Endothelial cell of umbilical vein (primary cell): Measurements from ENCODE around the gene AK9. TPM values are rescaled to one million over a fixed set of nuclear protein-coding genes. Genes with fewer than 3 reads are reported as not detected.

Experiments used
- BruUV-seq: library from RNA; stranded (reverse); fragments of 400-500 nt; replicated peaks from 2 replicates; lab custom pipeline; 2021; lab: Mats Ljungman, UMichigan
- CTCF ChIA-PET: fragments of 300-600, 350-600 bp; sonication (Branson Sonifier 250); formaldehyde crosslinking; loops from one replicate; lab custom pipeline; 2021; ENCODE audit warnings: antibody characterized with exemption, inconsistent platforms; lab: Charles Lee
- POLR2A ChIA-PET: fragments of 300-600, 350-600 bp; sonication (Branson Sonifier 250); formaldehyde crosslinking; loops from one replicate; lab custom pipeline; 2021; ENCODE audit warnings: antibody characterized with exemption, inconsistent platforms; lab: Charles Lee
- DNase-seq: peaks from one replicate; pipeline ENCODE4 v3.0.0-alpha.2; 2011; ENCODE audit warnings: low read depth, low spot score
- FAIRE-seq: peaks from 2 replicates; lab custom pipeline; 2011; peaks lifted over from hg19 to GRCh38; lab: Jason Lieb, UNC
- H2AFZ ChIP-seq: 2 replicates; pipeline ENCODE4 v1.6.0; 2012; ENCODE audit warnings: low read depth, low read length, control low read depth, inconsistent platforms
- H3K27ac ChIP-seq: 2 replicates; pipeline ENCODE4 v1.5.1; 2011; ENCODE audit warnings: low read depth, mild to moderate bottlenecking, control low read depth, low read length, moderate library complexity; ENCODE audit not compliant: insufficient read depth
- H3K27me3 ChIP-seq, 2 experiments: 2 replicates each; pipeline versions ENCODE4 v1.6.0 to v1.6.1; 2011; ENCODE audit warnings: low read length in 2 of 2, mixed read lengths in 1 of 2; ENCODE audit not compliant: control insufficient read depth in 2 of 2, insufficient read depth in 2 of 2
- H3K36me3 ChIP-seq, 2 experiments: 2 replicates in 1 of 2; 3 replicates in 1 of 2; pipeline ENCODE4 v1.5.1; 2011; ENCODE audit warnings: low read length in 2 of 2, mild to moderate bottlenecking in 1 of 2, moderate library complexity in 1 of 2; ENCODE audit not compliant: control insufficient read depth in 2 of 2, insufficient read depth in 2 of 2; ENCODE audit errors: extremely low read depth in 1 of 2
- H3K4me1 ChIP-seq: 3 replicates; pipeline ENCODE4 v1.5.1; 2011; ENCODE audit warnings: mild to moderate bottlenecking, low read length; ENCODE audit not compliant: control insufficient read depth, insufficient read depth; ENCODE audit errors: extremely low read depth
- H3K4me2 ChIP-seq: 2 replicates; pipeline ENCODE4 v1.6.1; 2011; ENCODE audit warnings: low read length, control low read depth, mixed read lengths; ENCODE audit not compliant: insufficient read depth
- H3K4me3 ChIP-seq, 3 experiments: fragments of 200-600 bp in 1 of 3; sonication (generic), shearing (Covaris generic) in 1 of 3; replicated peaks in 1 of 3; 2 replicates each; pipeline ENCODE4 v1.5.1; 2011 to 2016; ENCODE audit warnings: control low read depth in 3 of 3, low read length in 3 of 3, mild to moderate bottlenecking in 2 of 3, inconsistent platforms in 1 of 3, low read depth in 1 of 3, moderate library complexity in 1 of 3; ENCODE audit not compliant: insufficient read depth in 1 of 3
- H3K79me2 ChIP-seq: 2 replicates; pipeline ENCODE4 v1.6.0; 2012; ENCODE audit warnings: low read length, inconsistent platforms; ENCODE audit not compliant: control insufficient read depth, insufficient read depth
- H3K9ac ChIP-seq: replicated peaks from 2 replicates; pipeline ENCODE3; 2011; ENCODE audit warnings: low read length, control low read depth; ENCODE audit not compliant: insufficient read depth; ENCODE audit errors: extremely low read depth
- H3K9me1 ChIP-seq: replicated peaks from 3 replicates; pipeline ENCODE4 v1.6.0; 2011; ENCODE audit warnings: mild to moderate bottlenecking, low read length; ENCODE audit not compliant: control insufficient read depth, insufficient read depth; ENCODE audit errors: extremely low read depth
- H3K9me3 ChIP-seq: replicated peaks from 2 replicates; pipeline ENCODE4 v1.5.1; 2012; ENCODE audit warnings: low read length, inconsistent platforms; ENCODE audit not compliant: control insufficient read depth, insufficient read depth
- H4K20me1 ChIP-seq: replicated peaks from 2 replicates; pipeline ENCODE3; 2011; ENCODE audit warnings: mild to moderate bottlenecking, low read length; ENCODE audit not compliant: control insufficient read depth, insufficient read depth; ENCODE audit errors: extremely low read depth
- CTCF ChIP-seq, 2 donors: IDR thresholded peaks; 1 replicate in 1 of 2; 2 replicates in 1 of 2; pipeline ENCODE4 v1.5.1; 2011; ENCODE audit warnings: low read length in 2 of 2, mild to moderate bottlenecking in 2 of 2, moderate library complexity in 2 of 2, control low read depth in 1 of 2, inconsistent platforms in 1 of 2, low read depth in 1 of 2; ENCODE audit not compliant: insufficient read depth in 1 of 2; ENCODE audit errors: extremely low read depth in 1 of 2
- EZH2 ChIP-seq: IDR thresholded peaks from 2 replicates; pipeline ENCODE4 v1.6.1; 2012; ENCODE audit warnings: borderline replicate concordance, low read depth, mild to moderate bottlenecking, moderate library complexity, low read length, inconsistent platforms; ENCODE audit not compliant: severe bottlenecking
- FOS ChIP-seq: IDR thresholded peaks from 2 replicates; pipeline ENCODE4 v1.6.1; 2011; ENCODE audit warnings: mild to moderate bottlenecking, low read length, moderate library complexity, borderline replicate concordance; ENCODE audit not compliant: insufficient read depth
- GATA2 ChIP-seq: IDR thresholded peaks from 2 replicates; pipeline ENCODE4 v1.7.0; 2011; ENCODE audit warnings: low read depth, mild to moderate bottlenecking, moderate library complexity, mixed read lengths, low read length; ENCODE audit not compliant: insufficient read length, insufficient read depth
- JUN ChIP-seq: IDR thresholded peaks from 2 replicates; pipeline ENCODE4 v1.6.1; 2011; ENCODE audit warnings: borderline replicate concordance, low read depth; ENCODE audit not compliant: insufficient read length, insufficient read depth
- MYC ChIP-seq: IDR thresholded peaks from one replicate; pipeline ENCODE4 v1.6.1; 2011; ENCODE audit warnings: mild to moderate bottlenecking, low read depth, low read length
- POLR2A ChIP-seq: IDR thresholded peaks from 2 replicates; pipeline ENCODE4 v1.6.1; 2012; ENCODE audit warnings: low read depth, mild to moderate bottlenecking, control low read depth, low read length
- POLR2AphosphoS5 ChIP-seq: IDR thresholded peaks from 2 replicates; pipeline ENCODE4 v1.6.1; 2012; ENCODE audit warnings: low read depth, mild to moderate bottlenecking, control low read depth, low read length, moderate library complexity; ENCODE audit not compliant: insufficient read depth
- dilution Hi-C: fragments of 300-500 bp; cut with MboI; formaldehyde crosslinking; loops from one replicate; pipeline ENCODE4 v1.15.0; 2019; ENCODE audit warnings: low sequenced_read_pairs; ENCODE audit not compliant: extremely low pct_ligation_motif_present
- intact Hi-C: fragments of 100-400 bp; cut with micrococcal nuclease; formaldehyde crosslinking; loops from one replicate; pipeline ENCODE4 v1.10.0; 2022
- polyA plus RNA-seq, 4 experiments: library from polyadenylated mRNA; depleted of rRNA in 3 of 4; stranded (reverse) in 3 of 4; unstranded in 1 of 4; fragments of >200 nt; gene quantifications; 2 replicates each; pipeline versions ENCODE4 v1.2.1 to v1.2.3, GENCODE V29; 2011 to 2012; ENCODE audit warnings: missing spikeins in 1 of 4
- total RNA-seq: library from RNA; stranded (reverse); gene quantifications from 2 replicates; pipeline ENCODE4 v1.2.3, GENCODE V29; 2021
- TF ChIP-seq, protein P1 (sequence below): IDR thresholded peaks from 2 replicates; pipeline ENCODE4 v1.6.1; 2011; ENCODE audit not compliant: insufficient read depth, insufficient read length

AK9 gene
- total and polyA plus RNA-seq, 2 donors (not counting 3 experiments of a cell fraction or from before 2014, with no cell fraction given) = 1.4 to 3.2 TPM

DNA sequence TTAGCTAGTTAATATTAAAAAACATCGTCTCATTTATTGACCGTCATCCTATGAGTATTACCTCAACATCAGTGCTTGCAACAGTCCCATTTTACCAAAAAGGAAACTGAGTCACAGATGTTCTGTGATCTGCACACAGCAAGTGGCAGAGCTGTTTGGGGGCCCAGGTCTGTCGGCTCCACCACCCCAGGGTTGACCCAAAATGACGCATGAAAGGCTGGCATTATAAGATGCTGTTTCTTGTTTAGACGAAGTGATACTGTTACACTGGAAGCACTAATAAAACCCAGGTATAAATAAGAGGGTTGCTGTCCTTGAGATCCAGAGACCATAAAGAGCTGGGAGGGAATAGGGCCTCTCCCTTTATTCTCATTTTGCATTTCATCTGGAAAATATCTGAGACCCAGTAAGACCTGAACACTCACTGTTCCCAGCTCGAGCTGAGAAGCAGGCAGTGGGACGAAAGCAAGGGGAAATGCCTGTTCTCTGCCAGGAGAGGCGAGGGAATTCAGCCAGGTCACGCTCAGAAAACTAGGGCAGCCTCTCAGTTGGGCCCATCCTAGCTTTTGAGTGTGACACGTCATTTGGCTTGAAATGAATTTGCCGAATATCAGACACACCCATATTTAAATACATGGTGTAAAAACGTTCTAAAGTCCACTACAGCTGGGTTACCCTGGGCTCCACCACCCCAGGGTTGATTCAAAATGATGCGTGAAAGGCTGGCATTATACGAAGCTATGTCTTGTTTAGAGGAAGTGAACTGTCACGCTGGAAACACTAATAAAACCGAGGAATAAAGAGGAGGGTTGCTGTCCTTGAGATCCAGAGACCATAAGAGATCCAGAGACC lies 234.1 kb downstream of the AK9 start:
- intact Hi-C loops (no loop called here), dilution Hi-C loops (no loop called here)
- no peaks in the 10 kb centered on the region for H3K9me3 ChIP-seq
- H2AFZ ChIP-seq = no peak overlapping the region
- H3K36me3 ChIP-seq = peaks cover 2 to 3% of the 10 kb centered on the region in 2 experiments
- peak; percentile 60 for FAIRE-seq
- no peak for TF ChIP-seq POLR2A
- no peak for TF ChIP-seq FOS
- TF ChIP-seq, protein P1, sequence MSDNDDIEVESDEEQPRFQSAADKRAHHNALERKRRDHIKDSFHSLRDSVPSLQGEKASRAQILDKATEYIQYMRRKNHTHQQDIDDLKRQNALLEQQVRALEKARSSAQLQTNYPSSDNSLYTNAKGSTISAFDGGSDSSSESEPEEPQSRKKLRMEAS = no peak
- no peak for TF ChIP-seq JUN
- no peak for TF ChIP-seq EZH2
- no peak for TF ChIP-seq GATA2
- no peak for TF ChIP-seq POLR2AphosphoS5
- TF ChIP-seq CTCF (IDR thresholded peaks at IDR 0.05; ENCODE audit: extremely low read depth in 1 of 2, insufficient read depth in 1 of 2, low read depth in 1 of 2, low read length in 2 of 2) = no peak
- no peak for TF ChIP-seq MYC
- no peaks in the 10 kb centered on the region for H3K9me1 ChIP-seq
- no TSS peak for BruUV-seq
- DNase-seq = peak; percentile 18
- H3K27ac ChIP-seq = no peak overlapping the region
- ChIA-PET POLR2A (interaction anchor here (0.6 kb wide), 1 partner anchor 26 kb away, joined by 3 read pairs; no protein-coding TSS in a partner anchor), CTCF (interaction anchor here (1.1 to 1.8 kb wide), 4 partner anchors 9 to 26 kb away, joined by 3 to 5 read pairs (median 4); partner anchors contain the start of genes SMPD2 and ZBTB24)
- peak overlapping the region; percentile 71 for H3K4me2 ChIP-seq
- H3K79me2 ChIP-seq = no peaks in the 10 kb centered on the region
- peaks cover 7% of the 10 kb centered on the region for H3K4me1 ChIP-seq
- no peaks in the 10 kb centered on the region for H3K27me3 ChIP-seq
- H3K4me3 ChIP-seq = peak overlapping the region in 1 of 3 experiments; percentile 66
- H4K20me1 ChIP-seq = no peaks in the 10 kb centered on the region
- no peak overlapping the region for H3K9ac ChIP-seq
